GM12878 (cell line): ENCODE measurements around the gene ETHE1. TPM values are rescaled to one million over a fixed set of nuclear protein-coding genes. Genes with fewer than 3 reads are reported as not detected.

ENCODE experiments used
- ATAC-seq: fragments of 200-7000 bp; cut with Tn5 transposase; 3 replicates; pipeline ENCODE4 v1.9.1; 2020; ENCODE audit warnings: mild to moderate bottlenecking, moderate library complexity
- BruUV-seq: library from RNA; stranded (reverse); fragments of 400-500 nt; replicated peaks from 2 replicates; lab custom pipeline; 2021; lab: Mats Ljungman, UMichigan
- CTCF ChIA-PET: fragments of 300-600 bp; sonication (Branson Sonifier 250); formaldehyde crosslinking; extraction: SDS; loops from one replicate; lab custom pipeline; 2021; ENCODE audit warnings: inconsistent platforms; lab: Yijun Ruan, JAX
- POLR2A ChIA-PET: fragments of 350-600 bp; formaldehyde crosslinking; extraction: SDS; loops from one replicate; lab custom pipeline; 2021; ENCODE audit warnings: inconsistent platforms; lab: Charles Lee
- RAD21 ChIA-PET: fragments of 300-600 bp; sonication (Branson Sonifier 250); formaldehyde crosslinking; loops from one replicate; lab custom pipeline; 2023; ENCODE audit warnings: antibody characterized with exemption; ENCODE audit not compliant: unreplicated experiment; lab: Charles Lee
- SMC1A ChIA-PET: fragments of 300-600 bp; sonication (Branson Sonifier 250); formaldehyde crosslinking; loops from one replicate; lab custom pipeline; 2023; ENCODE audit not compliant: unreplicated experiment, uncharacterized antibody; lab: Charles Lee
- DNase-seq: peaks from one replicate; pipeline ENCODE4 v3.0.0-alpha.2; 2011; ENCODE audit warnings: low read depth, low spot score
- FAIRE-seq: peaks from 3 replicates; lab custom pipeline; 2011; peaks lifted over from hg19 to GRCh38; lab: Jason Lieb, UNC
- H2AFZ ChIP-seq: 2 replicates; pipeline ENCODE4 v1.6.0; 2011; ENCODE audit warnings: low read depth, low read length, control low read depth; ENCODE audit not compliant: control insufficient read depth
- H3K27ac ChIP-seq: 2 replicates; pipeline ENCODE4 v1.5.1; 2011; ENCODE audit warnings: control low read depth; ENCODE audit not compliant: control insufficient read depth, insufficient read depth
- H3K27me3 ChIP-seq, 2 experiments: replicated peaks in 1 of 2; 2 replicates each; pipeline versions ENCODE4 v1.6.0 to v1.6.1; 2011; ENCODE audit warnings: low read length in 1 of 2; ENCODE audit not compliant: control insufficient read depth in 2 of 2, insufficient read depth in 2 of 2
- H3K36me3 ChIP-seq, 2 experiments: 2 replicates each; pipeline ENCODE4 v1.5.1; 2011; ENCODE audit warnings: low read length in 1 of 2; ENCODE audit not compliant: control insufficient read depth in 2 of 2, insufficient read depth in 2 of 2
- H3K4me1 ChIP-seq: 2 replicates; pipeline ENCODE4 v1.6.1; 2011; ENCODE audit warnings: mild to moderate bottlenecking, low read length, moderate library complexity, mixed read lengths; ENCODE audit not compliant: control insufficient read depth, insufficient read depth
- H3K4me2 ChIP-seq: 2 replicates; pipeline ENCODE4 v1.6.0; 2011; ENCODE audit warnings: control low read depth; ENCODE audit not compliant: control insufficient read depth, insufficient read depth
- H3K4me3 ChIP-seq: fragments of 200-600 bp; sonication (generic); 2 replicates; pipeline ENCODE4 v1.5.1; 2016
- H3K79me2 ChIP-seq: 2 replicates; pipeline ENCODE4 v1.6.0; 2011; ENCODE audit warnings: low read length; ENCODE audit not compliant: control insufficient read depth, insufficient read depth
- H3K9ac ChIP-seq: 2 replicates; pipeline ENCODE4 v1.8.0; 2011; ENCODE audit warnings: low read length, control low read depth, mixed read lengths; ENCODE audit not compliant: control insufficient read depth, insufficient read depth
- H3K9me3 ChIP-seq: replicated peaks from 3 replicates; pipeline ENCODE4 v1.5.1; 2011; ENCODE audit warnings: mild to moderate bottlenecking, low read length; ENCODE audit not compliant: control insufficient read depth, insufficient read depth
- H4K20me1 ChIP-seq: 2 replicates; pipeline ENCODE4 v1.6.0; 2011; ENCODE audit not compliant: control insufficient read depth, insufficient read depth
- BHLHE40 ChIP-seq, 2 experiments: fragments of 450-650 bp in 1 of 2; IDR thresholded peaks; 2 replicates each; pipeline ENCODE4 v1.6.1; 2011 to 2017; ENCODE audit warnings: low read depth in 2 of 2, borderline replicate concordance in 1 of 2, improper control_type of control experiment in 1 of 2, low read length in 1 of 2, mild to moderate bottlenecking in 1 of 2
- CHD2 ChIP-seq: IDR thresholded peaks from 2 replicates; pipeline ENCODE4 v1.6.1; 2011; ENCODE audit warnings: low read depth, low read length, improper control_type of control experiment, borderline replicate concordance
- KLF5 ChIP-seq: fragments of 450-650 bp; IDR thresholded peaks from 2 replicates; pipeline ENCODE4 v1.6.1; 2014; ENCODE audit warnings: mild to moderate bottlenecking; ENCODE audit not compliant: partially characterized antibody
- LARP7 ChIP-seq: fragments of 450-650 bp; IDR thresholded peaks from 2 replicates; pipeline ENCODE4 v1.6.1; 2017; ENCODE audit warnings: mild to moderate bottlenecking
- NFYB ChIP-seq: IDR thresholded peaks from 2 replicates; pipeline ENCODE4 v1.6.1; 2011; ENCODE audit warnings: low read depth, mild to moderate bottlenecking, low read length, improper control_type of control experiment, moderate library complexity; ENCODE audit not compliant: insufficient read depth
- NRF1 ChIP-seq: conservative IDR thresholded peaks from 2 replicates; pipeline ENCODE4 v1.6.1; 2011; ENCODE audit warnings: mild to moderate bottlenecking, low read depth, low read length, improper control_type of control experiment
- PBX3 ChIP-seq: IDR thresholded peaks from 2 replicates; pipeline ENCODE4 v1.6.1; 2011; ENCODE audit warnings: mild to moderate bottlenecking, low read depth, low read length, moderate library complexity; ENCODE audit not compliant: insufficient replicate concordance
- WGBS: methylation state at CpG from one replicate; pipeline ENCODE4 v1.1.6; 2016; ENCODE audit warnings: low lambda C conversion rate; ENCODE audit not compliant: insufficient replicate concordance, insufficient coverage; ENCODE audit errors: missing lambda C conversion rate; 5-methylcytosine and 5-hydroxymethylcytosine counted together
- in situ Hi-C: fragments of 300-500 bp; cut with MboI; formaldehyde crosslinking; loops from 9 replicates; pipeline ENCODE4 v1.14.3; 2018; ENCODE audit warnings: mixed read lengths
- intact Hi-C: fragments of 100-400 bp; cut with micrococcal nuclease; formaldehyde crosslinking; loops from one replicate; pipeline ENCODE4 v1.14.2; 2022; ENCODE audit not compliant: unreplicated experiment
- polyA plus RNA-seq, 11 experiments: library from polyadenylated mRNA; depleted of rRNA in 4 of 11; unstranded in 6 of 11; stranded (reverse) in 5 of 11; fragments of >200 nt; fragmentation: Nextera tagmentation in 4 of 11; fragmentation: Illumina TruSeq in 1 of 11; extraction: Ambion mirVana in 4 of 11; extraction: Trizol in 1 of 11; gene quantifications; 1 replicate in 1 of 11; 2 replicates in 10 of 11; pipeline versions ENCODE4 v1.2.1 to v1.2.3, GENCODE V29; 2011 to 2016; ENCODE audit warnings: inconsistent platforms in 2 of 11, missing spikeins in 2 of 11, low read depth in 1 of 11
- total RNA-seq, 4 experiments: library from RNA; depleted of rRNA in 3 of 4; stranded (reverse); fragments of >200 nt in 3 of 4; fragmentation: Illumina TruSeq in 1 of 4; extraction: Trizol in 1 of 4; gene quantifications; 2 replicates each; pipeline versions ENCODE4 v1.2.1 to v1.2.3, GENCODE V29; 2013 to 2021

Gene ETHE1
- total and polyA plus RNA-seq, 10 of the 15 experiments (the other 5 are each of a cell fraction or from before 2014, with no cell fraction given), result 22.1 to 155 (median 52.7) TPM

- Histone ChIP-seq H3K27ac (no peak overlapping the region), H3K9me3 (no peaks in the 10 kb centered on the region), H3K79me2 (no peaks in the 10 kb centered on the region; the same call in 1 of the 2 replicates), H3K4me2 (no peak overlapping the region), H2AFZ (no peak overlapping the region), H4K20me1 (no peaks in the 10 kb centered on the region), H3K36me3 (0 out of 4 replicates have a peak, but pooled peaks cover 0 to 4% of the 10 kb centered on the region in 2 experiments), H3K4me1 (no peaks in the 10 kb centered on the region), H3K27me3 (no peaks in the 10 kb centered on the region), H3K4me3 (no peak overlapping the region), H3K9ac (no peak overlapping the region)
- ATAC-seq, result no peak
- TF ChIP-seq PBX3 (no peak), BHLHE40 (IDR thresholded peaks at IDR 0.05; ENCODE audit: borderline replicate concordance in 1 of 2, low read depth in 2 of 2, low read length in 1 of 2) (no peak), NFYB (no peak), CHD2 (no peak), NRF1 (no peak), KLF5 (no peak), LARP7 (no peak)
- BruUV-seq, result no TSS peak
- RAD21 ChIA-PET, result interaction anchor here (0.6 kb wide), 1 partner anchor 30 kb away, joined by 3 read pairs; no protein-coding TSS in a partner anchor
- 65% methylated on average over 5 of the region's 5 CpGs for WGBS
- in situ Hi-C loops (no loop called here), intact Hi-C loops (no loop called here)
- CTCF ChIA-PET, result interaction anchor here (1.0 to 2.4 kb wide), 2 partner anchors 21 to 311 kb away, joined by 3 to 7 read pairs; no protein-coding TSS in a partner anchor
- DNase-seq, result no peak
- no peak for FAIRE-seq
- POLR2A ChIA-PET, result no interaction called here
- SMC1A ChIA-PET, result no interaction called here
Measured at GRCh38 chr19:43498233-43498842, 28.7 kb downstream of the ETHE1 start.
